Measurements from ENCODE around the gene P2RX1. TPM values are rescaled to one million over a fixed set of nuclear protein-coding genes. Genes with fewer than 3 reads are reported as not detected.

P2RX1 gene
- total RNA-seq, 6 experiments from 2014 or later, result 0.50 to 0.78 (median 0.58) TPM; not detected in 1

DNA sequence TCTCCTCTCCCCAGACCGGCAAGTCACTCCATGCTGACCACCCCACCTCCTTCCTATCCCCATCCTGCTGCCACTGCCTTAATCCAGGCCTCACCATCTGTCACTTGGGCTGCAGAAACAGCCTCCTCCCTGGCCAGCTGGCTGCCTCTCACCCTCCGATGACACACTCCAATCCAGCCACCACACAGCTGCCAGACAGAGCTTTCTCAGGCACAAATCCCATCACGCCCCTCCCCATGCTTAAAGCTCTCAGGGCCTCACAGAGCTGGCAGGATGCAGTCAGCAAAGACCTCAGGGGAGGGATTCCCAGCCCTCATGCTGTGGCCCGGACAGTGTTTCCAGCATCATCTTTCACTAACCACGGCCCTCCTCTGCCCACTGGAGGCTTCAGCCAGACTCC lies 37.1 kb downstream of the P2RX1 start:
- intact Hi-C loops (cut with DNase I), result no loop called here
- ATAC-seq (no peak), DNase-seq (no peak)
- no peaks in the 10 kb centered on the region for H3K4me1 ChIP-seq
- no peak for TF ChIP-seq POLR2A (IDR thresholded peaks at IDR 0.05)
- TF ChIP-seq, protein P1, sequence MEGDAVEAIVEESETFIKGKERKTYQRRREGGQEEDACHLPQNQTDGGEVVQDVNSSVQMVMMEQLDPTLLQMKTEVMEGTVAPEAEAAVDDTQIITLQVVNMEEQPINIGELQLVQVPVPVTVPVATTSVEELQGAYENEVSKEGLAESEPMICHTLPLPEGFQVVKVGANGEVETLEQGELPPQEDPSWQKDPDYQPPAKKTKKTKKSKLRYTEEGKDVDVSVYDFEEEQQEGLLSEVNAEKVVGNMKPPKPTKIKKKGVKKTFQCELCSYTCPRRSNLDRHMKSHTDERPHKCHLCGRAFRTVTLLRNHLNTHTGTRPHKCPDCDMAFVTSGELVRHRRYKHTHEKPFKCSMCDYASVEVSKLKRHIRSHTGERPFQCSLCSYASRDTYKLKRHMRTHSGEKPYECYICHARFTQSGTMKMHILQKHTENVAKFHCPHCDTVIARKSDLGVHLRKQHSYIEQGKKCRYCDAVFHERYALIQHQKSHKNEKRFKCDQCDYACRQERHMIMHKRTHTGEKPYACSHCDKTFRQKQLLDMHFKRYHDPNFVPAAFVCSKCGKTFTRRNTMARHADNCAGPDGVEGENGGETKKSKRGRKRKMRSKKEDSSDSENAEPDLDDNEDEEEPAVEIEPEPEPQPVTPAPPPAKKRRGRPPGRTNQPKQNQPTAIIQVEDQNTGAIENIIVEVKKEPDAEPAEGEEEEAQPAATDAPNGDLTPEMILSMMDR (IDR thresholded peaks at IDR 0.05), result no peak
- 89% methylated on average over 3 of the region's 5 CpGs for WGBS (ENCODE audit: insufficient coverage, low coverage, low lambda C conversion rate, missing lambda C conversion rate)
- H3K27me3 ChIP-seq, result no peaks in the 10 kb centered on the region
- H3K9me3 ChIP-seq, result no peaks in the 10 kb centered on the region
- no peak overlapping the region for H3K4me3 ChIP-seq
- H3K27ac ChIP-seq, result no peak overlapping the region
- no peaks in the 10 kb centered on the region for H3K36me3 ChIP-seq

DNA sequence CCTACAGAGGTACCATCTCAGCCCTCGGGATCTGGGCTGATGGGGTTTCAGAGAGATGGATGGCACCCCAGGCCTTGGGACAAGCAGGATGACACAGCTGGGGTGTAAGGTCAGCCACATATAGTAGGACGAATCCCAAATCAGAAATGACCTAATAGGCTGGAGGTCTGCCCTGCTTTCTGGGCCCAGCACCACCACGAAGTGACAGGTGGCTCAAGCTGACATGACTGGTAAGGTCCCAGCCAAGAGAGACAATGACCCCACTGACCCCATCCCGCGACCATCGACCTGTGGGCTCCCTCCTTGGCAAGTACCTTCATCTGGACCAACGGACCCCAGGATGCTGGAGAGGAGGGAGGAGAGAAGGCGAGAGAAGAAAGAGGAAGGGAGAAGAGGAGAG lies 39.0 kb downstream of the P2RX1 start:
- Histone ChIP-seq H3K36me3 (no peaks in the 10 kb centered on the region), H3K9me3 (no peaks in the 10 kb centered on the region), H3K4me3 (no peak overlapping the region), H3K27me3 (no peaks in the 10 kb centered on the region), H3K4me1 (no peaks in the 10 kb centered on the region), H3K27ac (no peak overlapping the region)
- TF ChIP-seq, protein P1 (IDR thresholded peaks at IDR 0.05), result no peak
- TF ChIP-seq POLR2A (IDR thresholded peaks at IDR 0.05), result no peak
- DNase-seq (no peak), ATAC-seq (no peak)
- intact Hi-C loops (cut with DNase I), result no loop called here
- WGBS (ENCODE audit: insufficient coverage, low coverage, low lambda C conversion rate, missing lambda C conversion rate), result 73% methylated on average over 6 of the region's 8 CpGs

DNA sequence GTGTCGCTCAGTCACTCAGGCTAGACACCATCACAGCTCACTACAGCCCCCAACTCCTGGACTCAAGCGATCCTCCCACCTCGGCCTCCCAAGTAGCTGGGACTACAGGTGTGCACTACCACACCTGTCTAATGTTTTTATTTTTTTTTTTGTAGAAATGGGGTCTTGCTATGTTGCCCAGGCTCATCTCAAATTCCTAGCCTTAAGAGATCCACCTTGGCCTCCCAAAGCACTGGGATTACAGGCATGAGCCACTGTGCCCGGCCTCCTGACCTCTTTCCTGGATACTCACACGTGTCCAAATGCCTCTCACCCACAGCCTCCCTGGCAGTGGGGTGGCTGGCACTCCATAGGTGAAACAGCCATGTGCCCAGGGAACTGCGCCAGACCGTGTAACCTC lies 40.9 kb downstream of the P2RX1 start:
- Histone ChIP-seq H3K27me3 (no peaks in the 10 kb centered on the region), H3K36me3 (no peaks in the 10 kb centered on the region), H3K27ac (no peak overlapping the region), H3K4me1 (no peaks in the 10 kb centered on the region), H3K9me3 (no peaks in the 10 kb centered on the region), H3K4me3 (no peak overlapping the region)
- TF ChIP-seq POLR2A (IDR thresholded peaks at IDR 0.05), result no peak
- TF ChIP-seq, protein P1 (IDR thresholded peaks at IDR 0.05), result no peak
- intact Hi-C loops (cut with DNase I), result no loop called here
- 91% methylated on average over 5 of the region's 7 CpGs for WGBS (ENCODE audit: insufficient coverage, low coverage, low lambda C conversion rate, missing lambda C conversion rate)
- ATAC-seq (no peak), DNase-seq (no peak)

DNA sequence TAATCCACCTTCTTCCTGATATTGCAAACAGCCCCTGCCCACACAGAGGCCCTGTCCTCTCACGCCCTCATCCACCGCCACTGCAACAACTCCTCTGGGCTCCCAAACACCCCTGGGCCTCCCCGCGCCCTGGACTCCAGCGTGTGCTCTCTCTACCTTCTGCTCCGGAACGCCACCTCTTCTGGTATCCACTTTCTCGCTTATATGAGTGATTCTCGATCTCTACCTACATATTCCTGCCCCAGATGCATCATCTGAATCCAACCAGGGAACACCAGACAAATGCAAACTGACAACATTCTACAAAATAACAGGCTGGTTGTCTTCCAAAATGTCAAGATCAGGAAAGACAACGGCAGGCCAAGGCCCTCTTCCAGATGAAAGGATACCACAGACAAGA lies 42.4 kb downstream of the P2RX1 start:
- intact Hi-C loops (cut with DNase I), result no loop called here
- no peak for ATAC-seq

More for the DNA sequence above, 42.4 kb downstream of the P2RX1 start:
- TF ChIP-seq, protein P1 (IDR thresholded peaks at IDR 0.05), result no peak
- no peaks in the 10 kb centered on the region for H3K27me3 ChIP-seq
- no peak overlapping the region for H3K27ac ChIP-seq
- 89% methylated on average over 10 of the region's 10 CpGs for WGBS (ENCODE audit: insufficient coverage, low coverage, low lambda C conversion rate, missing lambda C conversion rate)
- no peaks in the 10 kb centered on the region for H3K9me3 ChIP-seq
- no peaks in the 10 kb centered on the region for H3K36me3 ChIP-seq
- H3K4me3 ChIP-seq, result no peak overlapping the region
- DNase-seq, result no peak
- no peaks in the 10 kb centered on the region for H3K4me1 ChIP-seq
